ENCODE results near the gene CACNA1C. TPM values are rescaled to one million over a fixed set of nuclear protein-coding genes. Genes with fewer than 3 reads are reported as not detected.

The CACNA1C gene
- total and polyA plus RNA-seq, 2 of the 4 experiments (the other 2 are of a cell fraction) = 1.6 to 2.6 TPM

GRCh38 chr12:2295941-2296461 lies 243.2 kb downstream of the CACNA1C start (continued):
- peak; percentile 44 for TF ChIP-seq FOS (IDR thresholded peaks at IDR 0.05; ENCODE audit: low read depth, low read length)

- no peak overlapping the region for H3K9ac ChIP-seq (ENCODE audit: low read depth, low read length)
- ATAC-seq (ENCODE audit: low read depth) (no peak), DNase-seq (no peak)
- peak overlapping the region; percentile 22; the same call in 1 of the 2 replicates for H3K4ac ChIP-seq (ENCODE audit: low read depth, low read length)
- H2BK20ac ChIP-seq (ENCODE audit: low read depth, low read length) = peak overlapping the region; percentile 23; the same call in 1 of the 2 replicates
- H3K9me1 ChIP-seq (ENCODE audit: insufficient read depth, low read length) = peaks cover 20% of the 10 kb centered on the region
- no peak overlapping the region for H3K23ac ChIP-seq (ENCODE audit: low read depth, low read length)
- no peaks in the 10 kb centered on the region for H3K27me3 ChIP-seq (ENCODE audit: control insufficient read depth, insufficient read depth, low read length)
- H2AFZ ChIP-seq (replicated peaks; ENCODE audit: low read length, poor library complexity) = no peak overlapping the region
- peak overlapping the region; percentile 46; the same call in 2 of the 3 replicates for H2BK15ac ChIP-seq (ENCODE audit: low read depth, low read length)
- H3K14ac ChIP-seq (replicated peaks; ENCODE audit: low read depth, low read length) = no peak overlapping the region; the same call in 1 of the 2 replicates
- no peak overlapping the region; the same call in 1 of the 2 replicates for H4K91ac ChIP-seq (ENCODE audit: insufficient read depth, low read depth, low read length)
- dilution Hi-C loops (cut with HindIII; ENCODE audit: low sequenced_read_pairs, unreplicated experiment) = no loop called here
- WGBS, 2 experiments (ENCODE audit: extremely low coverage in 2 of 2, insufficient read length in 1 of 2) = 97% methylated on average over 4 of the region's 6 CpGs; no CpG with 5 or more reads in 1 of the 2 experiments
- intact Hi-C loops (cut with micrococcal nuclease) = no loop called here
- no peak overlapping the region for H3K4me3 ChIP-seq (ENCODE audit: insufficient read depth, low read depth, low read length)
- POLR2A ChIA-PET (ENCODE audit: unreplicated experiment) = no interaction called here
- no peak overlapping the region for H3K27ac ChIP-seq (ENCODE audit: insufficient read depth, low read length)
- no peak overlapping the region for H2AK9ac ChIP-seq (replicated peaks; ENCODE audit: low read depth, low read length, poor library complexity)
- H2BK5ac ChIP-seq (ENCODE audit: low read depth, low read length, poor library complexity, severe bottlenecking) = no peak overlapping the region
- H4K5ac ChIP-seq (ENCODE audit: low read depth, low read length) = no peak overlapping the region
- peak overlapping the region; percentile 44; the same call in 1 of the 2 replicates for H2BK120ac ChIP-seq (ENCODE audit: low read depth, low read length)
- CTCF ChIA-PET = no interaction called here
- no peaks in the 10 kb centered on the region for H4K20me1 ChIP-seq (ENCODE audit: insufficient read depth, low read length)
- no peak overlapping the region for H3K4me2 ChIP-seq (ENCODE audit: low read depth, low read length)
- no peak overlapping the region for H4K8ac ChIP-seq (ENCODE audit: low read depth in 2 of 2, low read length in 2 of 2)
- peak overlapping the region; percentile 67; the same call in 1 of the 2 replicates for H2AK5ac ChIP-seq (ENCODE audit: low read depth, low read length)
- peaks cover 37% of the 10 kb centered on the region for H3K4me1 ChIP-seq (ENCODE audit: control insufficient read depth, insufficient read depth, low read length)
- H3K18ac ChIP-seq (ENCODE audit: low read depth, low read length) = no peak overlapping the region
- peaks cover 0 to 5% of the 10 kb centered on the region in 2 experiments; a peak in 1 of 4 replicates for H3K79me1 ChIP-seq (ENCODE audit: low read depth in 1 of 2, low read length in 2 of 2)
- H3K36me3 ChIP-seq (ENCODE audit: control insufficient read depth, insufficient read depth, low read length) = no peaks in the 10 kb centered on the region
- H3K56ac ChIP-seq (ENCODE audit: extremely low read depth, insufficient read depth, low read length) = no peak overlapping the region
- in situ Hi-C loops (cut with MboI; ENCODE audit: low sequenced_read_pairs) = loop anchor here (25.0 kb wide), 2 partner anchors 485 to 635 kb away; partner anchors contain the start of gene LRTM2
- no TSS peak for BruUV-seq (replicated peaks)
- no peaks in the 10 kb centered on the region for H3K9me3 ChIP-seq (ENCODE audit: control insufficient read depth, insufficient read depth, low read length)
- TF ChIP-seq MAFK (IDR thresholded peaks at IDR 0.05; ENCODE audit: low read depth, low read length) = no peak
- no peak for TF ChIP-seq FOS (IDR thresholded peaks at IDR 0.05; ENCODE audit: low read depth, low read length)
- TF ChIP-seq RCOR1 (IDR thresholded peaks at IDR 0.05; ENCODE audit: insufficient replicate concordance, low read length) = no peak
- no peak for TF ChIP-seq BHLHE40 (IDR thresholded peaks at IDR 0.05; ENCODE audit: low read depth, low read length)
- TF ChIP-seq RFX5 (IDR thresholded peaks at IDR 0.05; ENCODE audit: low read depth, low read length) = no peak
- TF ChIP-seq POLR2A (IDR thresholded peaks at IDR 0.05; ENCODE audit: low read depth, low read length) = no peak
- TF ChIP-seq USF2 (IDR thresholded peaks at IDR 0.05; ENCODE audit: low read depth, low read length) = no peak
- no peak for TF ChIP-seq RAD21 (IDR thresholded peaks at IDR 0.05; ENCODE audit: low read length)
- no peak for TF ChIP-seq MAZ (IDR thresholded peaks at IDR 0.05; ENCODE audit: borderline replicate concordance, low read depth, low read length)
- TF ChIP-seq CHD1 (IDR thresholded peaks at IDR 0.05; ENCODE audit: low read depth, low read length) = no peak
- TF ChIP-seq NFE2L2 (IDR thresholded peaks at IDR 0.05; ENCODE audit: low read depth, low read length) = no peak
- TF ChIP-seq CEBPB (IDR thresholded peaks at IDR 0.05; ENCODE audit: low read depth, low read length) = no peak
- TF ChIP-seq MXI1 (IDR thresholded peaks at IDR 0.05; ENCODE audit: borderline replicate concordance, low read depth, low read length) = no peak
- no peak for TF ChIP-seq CTCF (conservative IDR thresholded peaks at IDR 0.05; ENCODE audit: low read depth, low read length)
- TF ChIP-seq SMC3 (IDR thresholded peaks at IDR 0.05; ENCODE audit: low read depth, low read length) = no peak
Measured at GRCh38 chr12:2297004-2297403, 244.2 kb downstream of the CACNA1C start.

All from IMR-90 (cell line).